ENCODE data around the gene WDR4. TPM values are rescaled to one million over a fixed set of nuclear protein-coding genes. Genes with fewer than 3 reads are reported as not detected.
A peak's percentile ranks its signal among the peaks of the same experiment; 100 is the strongest.
"Not testable (repeated sequence)": the region's sequence is repeated elsewhere in the genome, so short reads cannot be mapped to it uniquely, and the experiment has no call there.

Gene WDR4, protein sequence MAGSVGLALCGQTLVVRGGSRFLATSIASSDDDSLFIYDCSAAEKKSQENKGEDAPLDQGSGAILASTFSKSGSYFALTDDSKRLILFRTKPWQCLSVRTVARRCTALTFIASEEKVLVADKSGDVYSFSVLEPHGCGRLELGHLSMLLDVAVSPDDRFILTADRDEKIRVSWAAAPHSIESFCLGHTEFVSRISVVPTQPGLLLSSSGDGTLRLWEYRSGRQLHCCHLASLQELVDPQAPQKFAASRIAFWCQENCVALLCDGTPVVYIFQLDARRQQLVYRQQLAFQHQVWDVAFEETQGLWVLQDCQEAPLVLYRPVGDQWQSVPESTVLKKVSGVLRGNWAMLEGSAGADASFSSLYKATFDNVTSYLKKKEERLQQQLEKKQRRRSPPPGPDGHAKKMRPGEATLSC
- 15.7 TPM for total RNA-seq (ENCODE audit: unreplicated experiment)
- long read RNA-seq, partial matches to known transcripts, result 0 of 2 reads
- long read RNA-seq, other reads (novel, unspliced or antisense), result 1 of 2 reads

DNA sequence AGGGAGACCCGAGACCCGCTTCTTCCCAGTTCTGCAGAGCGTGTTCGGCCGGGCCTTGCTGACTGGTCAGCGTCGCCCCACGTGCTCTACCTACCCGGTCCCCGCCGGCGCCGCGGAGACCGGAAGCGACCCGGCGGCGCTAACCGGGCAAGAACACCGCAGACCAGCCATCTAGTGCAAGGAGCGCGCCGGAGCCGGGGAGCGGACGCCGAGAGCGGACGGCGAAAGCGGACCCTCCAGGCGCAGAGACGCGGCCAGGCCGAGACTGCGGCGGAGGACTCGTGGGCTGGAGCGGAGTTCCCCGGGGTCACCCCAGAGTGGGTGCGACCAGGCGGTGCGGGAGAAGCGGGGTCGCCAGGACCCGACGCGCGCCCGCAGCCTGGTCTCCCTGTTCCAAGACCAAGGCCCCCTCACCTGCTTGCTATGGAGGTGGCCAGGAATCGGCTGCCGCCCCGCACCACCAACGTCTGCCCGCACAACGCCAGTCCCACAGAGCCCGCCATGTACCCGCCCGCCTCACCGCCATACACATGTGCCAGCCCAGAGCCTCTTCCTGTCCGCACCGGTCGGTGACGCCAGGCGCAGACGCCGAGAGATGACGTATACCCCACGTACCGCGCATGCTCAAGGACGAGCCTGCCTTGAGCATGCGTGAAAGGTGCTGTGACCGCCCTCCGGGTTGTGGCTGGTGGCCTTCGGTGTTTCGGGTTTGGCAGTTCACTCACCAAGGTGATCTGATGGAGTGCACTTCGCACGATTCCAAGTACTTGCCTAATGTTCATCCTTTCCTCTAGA, at the start of gene WDR4:
TSS of gene WDR4 (minus strand) at position 547 of the 795 bp plus-strand sequence. CDS start at position 503, 44 bp downstream.
- TF ChIP-seq, protein P1, sequence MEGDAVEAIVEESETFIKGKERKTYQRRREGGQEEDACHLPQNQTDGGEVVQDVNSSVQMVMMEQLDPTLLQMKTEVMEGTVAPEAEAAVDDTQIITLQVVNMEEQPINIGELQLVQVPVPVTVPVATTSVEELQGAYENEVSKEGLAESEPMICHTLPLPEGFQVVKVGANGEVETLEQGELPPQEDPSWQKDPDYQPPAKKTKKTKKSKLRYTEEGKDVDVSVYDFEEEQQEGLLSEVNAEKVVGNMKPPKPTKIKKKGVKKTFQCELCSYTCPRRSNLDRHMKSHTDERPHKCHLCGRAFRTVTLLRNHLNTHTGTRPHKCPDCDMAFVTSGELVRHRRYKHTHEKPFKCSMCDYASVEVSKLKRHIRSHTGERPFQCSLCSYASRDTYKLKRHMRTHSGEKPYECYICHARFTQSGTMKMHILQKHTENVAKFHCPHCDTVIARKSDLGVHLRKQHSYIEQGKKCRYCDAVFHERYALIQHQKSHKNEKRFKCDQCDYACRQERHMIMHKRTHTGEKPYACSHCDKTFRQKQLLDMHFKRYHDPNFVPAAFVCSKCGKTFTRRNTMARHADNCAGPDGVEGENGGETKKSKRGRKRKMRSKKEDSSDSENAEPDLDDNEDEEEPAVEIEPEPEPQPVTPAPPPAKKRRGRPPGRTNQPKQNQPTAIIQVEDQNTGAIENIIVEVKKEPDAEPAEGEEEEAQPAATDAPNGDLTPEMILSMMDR (IDR thresholded peaks at IDR 0.05; ENCODE audit: partially characterized antibody, unreplicated experiment), result no peak
- peaks cover 10% of the 10 kb centered on the region for H3K9me3 Mint-ChIP-seq (ENCODE audit: unreplicated experiment)
- peak within 1 kb of the TSS; percentile 99 for H3K4me3 Mint-ChIP-seq (ENCODE audit: unreplicated experiment)
- H3K4me1 Mint-ChIP-seq (ENCODE audit: low read depth, unreplicated experiment), result peaks cover 16% of the 10 kb centered on the region
- peak; percentile 98 for DNase-seq
- H3K27me3 Mint-ChIP-seq (ENCODE audit: unreplicated experiment), result peaks cover 8% of the 10 kb centered on the region
- H3K36me3 Mint-ChIP-seq (ENCODE audit: unreplicated experiment), result no peaks in the 10 kb centered on the region
- peak within 1 kb of the TSS; percentile 94 for H3K27ac Mint-ChIP-seq (ENCODE audit: unreplicated experiment)

DNA sequence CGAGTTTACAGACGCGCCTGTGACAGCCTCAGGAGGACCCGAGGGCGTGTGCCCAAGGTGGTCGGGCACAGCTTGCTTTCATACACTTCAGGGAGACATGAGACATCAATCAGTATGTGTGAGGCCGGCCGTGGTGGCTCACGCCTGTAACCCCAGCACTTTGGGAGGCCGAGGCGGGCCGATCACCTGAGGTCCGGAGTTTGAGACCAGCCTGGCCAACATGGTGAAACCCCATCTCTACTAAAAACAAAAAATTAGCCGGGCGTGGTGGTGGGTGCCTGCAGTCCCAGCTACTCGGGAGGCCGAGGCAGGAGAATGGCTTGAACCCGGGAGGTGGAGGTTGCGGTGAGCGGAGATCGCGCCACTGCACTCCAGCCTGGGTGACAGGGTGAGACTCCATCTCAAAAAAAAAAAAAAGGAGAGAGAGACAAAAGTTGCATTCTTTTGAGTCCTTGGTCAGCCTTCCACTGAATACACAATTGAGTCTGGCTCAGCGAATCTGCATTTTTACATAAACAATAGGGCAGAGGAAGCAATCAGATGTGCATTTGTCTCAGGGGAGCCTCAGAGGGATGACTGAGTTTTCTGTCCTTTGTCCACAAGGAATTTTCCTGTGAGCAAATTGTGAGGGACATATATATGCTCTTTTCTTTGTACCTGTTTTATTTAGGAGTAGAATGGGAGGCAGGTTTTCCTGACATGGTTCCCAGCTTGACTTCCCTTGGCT, 48.3 kb upstream of the WDR4 start:
- H3K27ac Mint-ChIP-seq (ENCODE audit: unreplicated experiment), result peak overlapping the region; percentile 73

DNA sequence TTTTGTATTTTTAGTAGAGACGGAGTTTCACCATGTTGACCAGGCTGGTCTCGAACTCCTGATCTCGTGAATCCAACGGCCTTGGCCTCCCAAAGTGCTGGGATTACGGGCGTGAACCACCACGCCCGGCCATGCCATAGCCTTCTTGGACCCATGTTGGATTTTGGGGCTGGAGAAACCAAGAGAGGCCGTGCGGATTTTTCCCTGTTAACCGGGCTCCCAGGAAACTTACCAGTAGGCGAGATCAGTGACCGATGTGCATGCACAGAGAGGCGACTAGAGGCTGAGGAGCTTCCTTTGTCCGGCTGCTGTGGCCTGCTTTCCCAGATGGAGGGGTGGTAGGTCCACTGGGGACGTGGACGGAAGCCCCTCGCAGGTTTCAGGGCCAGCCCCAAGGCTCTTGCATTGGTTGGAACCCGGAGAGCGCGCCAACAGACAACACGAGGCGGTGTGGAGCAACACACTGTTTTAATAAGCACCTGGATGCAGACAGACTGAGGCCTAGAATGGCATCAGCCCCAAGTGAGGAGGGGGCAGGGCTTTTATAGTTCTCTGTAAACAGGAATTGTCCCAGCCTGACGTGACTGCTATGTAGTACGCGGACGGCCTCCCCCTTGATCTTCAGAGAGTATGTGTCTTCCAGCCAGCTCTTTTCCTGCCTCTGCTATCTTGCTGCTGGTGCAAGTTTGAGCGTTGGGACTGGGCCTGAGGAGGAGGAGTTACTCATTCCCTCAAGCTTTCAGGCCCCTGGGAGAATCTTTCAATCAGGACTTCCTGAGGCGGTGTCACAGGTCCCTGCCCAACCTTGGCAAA, 46.0 kb upstream of the WDR4 start, which contains the start of gene ERVH48-1:
TSS of gene ERVH48-1 (minus strand) at position 517 of the 813 bp plus-strand sequence. CDS start 6,624 bp downstream, outside the sequence.
- TF ChIP-seq, protein P1 (IDR thresholded peaks at IDR 0.05; ENCODE audit: partially characterized antibody, unreplicated experiment), result no peak
- peaks cover 3% of the 10 kb centered on the region for H3K9me3 Mint-ChIP-seq (ENCODE audit: unreplicated experiment)
- no peak for DNase-seq
- H3K36me3 Mint-ChIP-seq (ENCODE audit: unreplicated experiment), result no peaks in the 10 kb centered on the region
- H3K27me3 Mint-ChIP-seq (ENCODE audit: unreplicated experiment), result peaks cover 5% of the 10 kb centered on the region
- no peak within 1 kb of the TSS for H3K27ac Mint-ChIP-seq (ENCODE audit: unreplicated experiment)
- peaks cover 15% of the 10 kb centered on the region for H3K4me1 Mint-ChIP-seq (ENCODE audit: low read depth, unreplicated experiment)
- no peak within 1 kb of the TSS for H3K4me3 Mint-ChIP-seq (ENCODE audit: unreplicated experiment)

More for the DNA sequence above, 48.3 kb upstream of the WDR4 start:
- not testable (repeated sequence) for DNase-seq; H3K9me3 Mint-ChIP-seq (ENCODE audit: unreplicated experiment); H3K36me3 Mint-ChIP-seq (ENCODE audit: unreplicated experiment); H3K27me3 Mint-ChIP-seq (ENCODE audit: unreplicated experiment)
- peak overlapping the region; percentile 30 for H3K4me3 Mint-ChIP-seq (ENCODE audit: unreplicated experiment)
- H3K4me1 Mint-ChIP-seq (ENCODE audit: low read depth, unreplicated experiment), result peaks cover 20% of the 10 kb centered on the region

DNA sequence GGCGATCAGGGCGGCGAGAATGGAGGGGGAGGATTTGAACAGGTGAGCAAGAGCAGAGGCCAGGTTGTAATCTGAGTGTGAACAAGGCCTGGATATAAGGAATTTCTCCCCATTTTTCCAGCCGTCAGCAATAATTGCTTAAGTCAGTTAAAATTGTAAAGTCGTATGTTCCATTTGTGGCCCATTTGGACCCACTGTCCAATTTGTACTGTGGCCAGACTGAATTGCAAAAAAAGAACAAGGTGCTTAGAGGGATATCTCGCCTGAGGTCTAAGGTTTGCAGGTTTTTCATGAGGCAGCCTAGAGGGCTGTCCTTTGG, 45.1 kb upstream of the WDR4 start:
- H3K4me3 Mint-ChIP-seq (ENCODE audit: unreplicated experiment), result peak overlapping the region; percentile 54
- H3K9me3 Mint-ChIP-seq (ENCODE audit: unreplicated experiment), result peaks cover 3% of the 10 kb centered on the region

More for the DNA sequence above, 45.1 kb upstream of the WDR4 start:
- peaks cover 5% of the 10 kb centered on the region for H3K27me3 Mint-ChIP-seq (ENCODE audit: unreplicated experiment)
- H3K27ac Mint-ChIP-seq (ENCODE audit: unreplicated experiment), result peak overlapping the region; percentile 71
- H3K4me1 Mint-ChIP-seq (ENCODE audit: low read depth, unreplicated experiment), result peaks cover 15% of the 10 kb centered on the region
- DNase-seq, result no peak
- no peaks in the 10 kb centered on the region for H3K36me3 Mint-ChIP-seq (ENCODE audit: unreplicated experiment)
- TF ChIP-seq, protein P1 (IDR thresholded peaks at IDR 0.05; ENCODE audit: partially characterized antibody, unreplicated experiment), result no peak
